IPS DF 6.9 (cell line): ENCODE data around the gene CAMTA1.

ENCODE experiments used
- DNase-seq: peaks from one replicate; pipeline ENCODE4 v3.0.0-alpha.2; 2013; ENCODE audit warnings: low read depth, low spot score
- H3K27ac ChIP-seq: one replicate; pipeline ENCODE4 v1.5.1; 2013; ENCODE audit warnings: low read length, control low read depth
- H3K27me3 ChIP-seq: 2 replicates; pipeline ENCODE4 v1.6.1; 2013; ENCODE audit warnings: mild to moderate bottlenecking, low read length; ENCODE audit not compliant: control insufficient read depth, insufficient read depth
- H3K36me3 ChIP-seq: 2 replicates; pipeline ENCODE4 v1.6.1; 2013; ENCODE audit warnings: low read length; ENCODE audit not compliant: control insufficient read depth, insufficient read depth
- H3K4me1 ChIP-seq: 2 replicates; pipeline ENCODE4 v1.6.1; 2013; ENCODE audit warnings: low read length; ENCODE audit not compliant: control insufficient read depth, insufficient read depth
- H3K4me3 ChIP-seq: 2 replicates; pipeline ENCODE4 v1.5.1; 2013; ENCODE audit warnings: mild to moderate bottlenecking, low read length
- H3K9me3 ChIP-seq: 2 replicates; pipeline ENCODE4 v1.6.1; 2013; ENCODE audit warnings: low read length, inconsistent platforms; ENCODE audit not compliant: control insufficient read depth, insufficient read depth
- WGBS: extraction: QIAGEN DNeasy Blood & Tissue Kit; methylation state at CpG from one replicate; pipeline ENCODE4 v1.1.7; 2013; ENCODE audit warnings: mixed read lengths, missing lambda C conversion rate; ENCODE audit not compliant: insufficient read length, insufficient coverage; 5-methylcytosine and 5-hydroxymethylcytosine counted together

CAMTA1 gene

DNA sequence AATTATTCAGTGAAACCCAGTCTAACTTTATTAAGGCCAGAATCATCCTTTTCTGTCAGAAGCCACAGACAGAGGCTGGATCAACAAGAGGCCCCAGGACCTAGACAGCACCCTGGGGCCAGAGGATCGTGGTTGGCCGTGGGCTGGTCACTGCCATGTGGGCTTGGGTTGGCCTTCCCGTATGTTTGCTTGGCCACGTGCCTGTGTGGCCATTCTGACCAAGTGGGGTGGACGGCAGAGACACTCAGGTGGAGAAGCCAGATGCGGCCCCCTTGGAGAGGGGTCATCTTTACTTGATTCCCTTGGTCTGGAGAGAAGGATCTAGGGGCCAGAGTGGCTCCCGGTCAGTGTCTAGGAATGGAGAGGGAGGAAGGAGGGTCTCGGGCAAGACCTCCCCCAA is 327.9 kb downstream of the CAMTA1 start:
- Histone ChIP-seq H3K27ac (no peak overlapping the region), H3K4me1 (no peaks in the 10 kb centered on the region), H3K36me3 (no peaks in the 10 kb centered on the region), H3K4me3 (no peak overlapping the region), H3K9me3 (no peaks in the 10 kb centered on the region), H3K27me3 (no peaks in the 10 kb centered on the region)
- DNase-seq, result no peak
- WGBS, result no CpG with 5 or more reads among the region's 8 CpGs

DNA sequence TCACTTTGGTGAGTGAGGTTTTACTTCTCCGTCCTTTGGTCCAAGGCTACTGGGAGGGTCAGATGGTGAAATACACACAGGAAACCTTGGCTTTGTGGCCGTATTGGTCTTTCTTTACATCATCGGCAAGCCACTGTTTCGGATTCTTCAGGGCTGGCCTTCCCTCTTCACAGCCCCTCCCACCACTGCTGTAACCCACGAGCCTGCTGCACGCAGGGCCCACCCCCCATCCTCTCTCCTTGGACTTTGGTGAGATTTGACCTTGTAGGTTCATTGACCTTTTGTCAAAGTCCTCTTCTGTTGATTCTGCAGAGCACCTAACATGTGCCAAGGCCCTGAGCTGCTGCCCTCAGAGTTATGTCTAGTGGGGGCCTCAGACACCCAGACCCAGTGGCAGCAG is 328.6 kb downstream of the CAMTA1 start:
- no peaks in the 10 kb centered on the region for H3K27me3 ChIP-seq
- no peak for DNase-seq
- no peaks in the 10 kb centered on the region for H3K4me1 ChIP-seq
- no peaks in the 10 kb centered on the region for H3K9me3 ChIP-seq
- no peak overlapping the region for H3K27ac ChIP-seq
- H3K36me3 ChIP-seq, result no peaks in the 10 kb centered on the region
- WGBS, result no CpG with 5 or more reads among the region's 6 CpGs
- no peak overlapping the region for H3K4me3 ChIP-seq

DNA sequence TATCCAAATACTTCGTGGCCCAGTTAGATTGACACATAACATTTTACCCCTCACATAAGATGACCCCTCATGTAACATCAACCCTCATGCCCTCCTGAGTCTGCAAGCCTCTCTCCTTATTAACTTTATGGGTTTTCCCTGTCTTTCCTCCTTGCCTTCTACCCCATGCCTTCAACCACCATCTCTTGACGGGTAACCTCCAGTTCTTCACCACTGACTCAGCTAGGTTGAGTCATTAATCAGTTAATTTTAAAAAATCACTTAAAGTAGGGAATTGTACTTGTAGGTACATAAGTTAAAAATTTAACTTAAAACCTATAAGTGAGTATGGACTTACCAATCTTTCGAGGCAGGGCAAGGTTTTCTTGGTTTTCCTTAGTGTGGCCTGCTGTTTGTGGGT is 330.7 kb downstream of the CAMTA1 start:
- no peaks in the 10 kb centered on the region for H3K36me3 ChIP-seq
- H3K9me3 ChIP-seq, result no peaks in the 10 kb centered on the region
- no CpG with 5 or more reads among the region's 3 CpGs for WGBS
- no peak overlapping the region for H3K27ac ChIP-seq
- DNase-seq, result no peak
- no peak overlapping the region for H3K4me3 ChIP-seq
- H3K27me3 ChIP-seq, result no peaks in the 10 kb centered on the region
- no peaks in the 10 kb centered on the region for H3K4me1 ChIP-seq

DNA sequence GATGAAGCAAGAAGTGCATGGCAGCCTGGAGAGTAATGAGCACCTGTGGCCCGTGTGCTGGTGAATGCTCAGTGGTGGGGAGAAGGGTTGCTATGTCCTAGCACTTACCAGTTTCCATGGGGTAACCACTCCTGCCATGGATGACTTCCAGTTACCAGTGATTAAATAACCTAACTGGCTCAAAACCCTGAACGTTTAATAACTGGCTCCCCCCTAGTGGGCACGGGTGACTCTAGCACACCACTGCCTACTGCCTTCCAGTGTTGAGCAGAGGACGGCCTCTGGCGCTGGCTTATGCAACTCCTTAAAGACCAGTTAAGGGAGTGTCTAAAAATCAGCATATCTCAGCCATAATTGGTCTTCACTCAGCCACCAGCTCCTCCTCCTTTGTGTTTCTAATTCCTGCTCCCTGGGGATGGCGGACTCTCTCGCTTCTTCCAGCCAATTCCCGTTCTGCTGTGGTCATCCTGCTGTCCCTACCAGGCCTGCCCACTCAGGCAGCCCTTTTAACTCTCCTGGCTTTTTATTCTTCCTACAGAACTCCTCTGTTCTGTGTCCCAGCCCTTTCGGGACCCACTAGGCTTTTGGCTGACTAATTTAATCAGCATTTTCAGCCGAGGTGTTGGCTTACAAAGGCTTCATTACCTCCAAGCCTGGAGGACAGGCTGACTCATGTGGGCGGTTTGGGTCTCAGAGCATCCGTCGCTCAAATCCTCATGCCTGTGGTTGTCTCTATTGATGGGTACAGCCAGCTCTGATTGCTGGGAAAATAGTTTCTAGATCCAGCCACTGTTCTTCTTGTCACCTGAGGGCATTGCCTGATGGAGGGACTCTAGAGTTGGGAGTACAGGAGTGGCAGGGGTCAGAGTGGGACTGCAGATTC is 332.4 kb downstream of the CAMTA1 start:
- H3K27me3 ChIP-seq, result no peaks in the 10 kb centered on the region
- no peaks in the 10 kb centered on the region for H3K9me3 ChIP-seq
- DNase-seq, result peak; percentile 33
- no peak overlapping the region for H3K4me3 ChIP-seq
- no peaks in the 10 kb centered on the region for H3K4me1 ChIP-seq
- no CpG with 5 or more reads among the region's 13 CpGs for WGBS
- no peak overlapping the region for H3K27ac ChIP-seq
- H3K36me3 ChIP-seq, result no peaks in the 10 kb centered on the region

DNA sequence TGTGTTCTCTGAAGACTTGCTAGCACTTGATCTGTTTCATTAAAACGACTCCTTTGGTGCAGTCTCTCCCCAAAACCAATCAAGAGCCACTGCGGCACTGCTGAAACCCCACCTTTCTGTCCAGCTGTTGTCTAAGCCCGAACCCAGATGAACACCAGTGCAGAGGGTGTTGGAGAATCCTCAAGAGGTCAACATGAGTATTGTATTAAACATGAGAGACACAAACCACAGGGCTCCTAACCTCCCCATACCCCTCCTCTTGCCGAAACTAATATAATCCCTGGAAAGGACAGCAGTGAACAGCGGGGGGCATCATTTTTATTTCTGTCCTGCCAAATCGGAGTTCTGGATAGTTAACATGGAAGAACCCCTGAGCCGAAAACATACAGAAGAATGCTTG is 333.9 kb downstream of the CAMTA1 start:
- Histone ChIP-seq H3K36me3 (no peaks in the 10 kb centered on the region), H3K27ac (no peak overlapping the region), H3K9me3 (no peaks in the 10 kb centered on the region), H3K4me3 (no peak overlapping the region), H3K27me3 (no peaks in the 10 kb centered on the region), H3K4me1 (no peaks in the 10 kb centered on the region)
- WGBS, result no CpG with 5 or more reads among the region's 7 CpGs
- DNase-seq, result no peak

DNA sequence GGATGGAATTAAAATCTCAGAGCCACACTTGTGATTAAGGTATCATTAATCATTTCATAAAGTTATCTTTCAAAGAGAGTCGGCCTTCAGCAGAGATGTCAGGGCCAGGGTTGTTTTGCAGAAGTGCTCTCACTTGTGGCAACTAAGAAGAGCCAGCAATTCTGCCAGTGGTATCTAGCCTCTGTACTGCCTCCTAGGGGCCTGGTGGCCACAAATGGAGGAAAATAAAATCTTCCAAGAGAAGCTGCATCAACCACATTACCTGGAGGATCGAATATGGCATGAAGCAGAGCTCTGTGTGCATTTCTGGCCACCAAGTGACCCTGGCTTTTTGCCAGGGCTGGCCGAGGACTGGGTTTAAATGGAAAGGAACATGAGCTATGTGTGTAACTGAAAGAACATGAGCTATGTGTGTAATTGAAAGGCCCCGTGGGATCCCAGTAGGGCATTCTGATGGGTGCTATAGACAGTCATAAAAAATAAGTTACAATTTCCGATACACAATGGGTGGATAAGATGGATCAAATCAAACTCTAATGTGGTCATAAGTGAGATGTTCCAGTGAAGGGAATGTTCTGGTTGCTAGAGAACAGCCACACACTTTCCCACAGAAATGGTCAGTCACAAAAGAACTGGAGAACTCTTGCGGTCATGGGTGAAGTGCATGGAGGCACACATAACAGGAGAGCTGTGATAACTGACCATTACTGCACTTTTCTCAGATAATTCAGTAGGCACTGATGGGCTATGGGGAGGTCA is 335.8 kb downstream of the CAMTA1 start:
- Histone ChIP-seq H3K36me3 (no peaks in the 10 kb centered on the region), H3K9me3 (no peaks in the 10 kb centered on the region), H3K27ac (no peak overlapping the region), H3K4me1 (no peaks in the 10 kb centered on the region), H3K4me3 (no peak overlapping the region), H3K27me3 (no peaks in the 10 kb centered on the region)
- DNase-seq, result no peak
- no CpG with 5 or more reads among the region's 6 CpGs for WGBS

DNA sequence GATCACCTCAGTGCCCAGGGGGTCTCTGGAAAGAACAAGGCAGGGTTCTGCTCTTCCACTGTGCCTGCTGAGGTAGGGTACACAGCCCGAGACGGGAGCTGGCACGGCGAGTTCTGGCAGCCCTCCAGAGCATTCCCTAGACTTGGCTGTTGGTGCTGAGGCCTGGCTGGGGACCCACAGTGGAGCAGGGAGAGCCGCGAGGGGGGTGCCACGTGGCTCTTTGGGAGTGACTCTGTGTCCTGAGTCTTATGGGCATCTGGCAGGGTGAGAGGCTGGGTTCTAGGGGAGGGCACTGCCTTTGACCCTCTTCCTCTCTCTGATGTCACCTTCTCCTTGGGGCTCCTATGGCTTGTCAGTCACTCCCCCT is 336.4 kb downstream of the CAMTA1 start:
- Histone ChIP-seq H3K27me3 (no peaks in the 10 kb centered on the region), H3K4me1 (no peaks in the 10 kb centered on the region), H3K4me3 (no peak overlapping the region), H3K27ac (no peak overlapping the region), H3K36me3 (no peaks in the 10 kb centered on the region), H3K9me3 (no peaks in the 10 kb centered on the region)
- WGBS, result no CpG with 5 or more reads among the region's 7 CpGs
- DNase-seq, result no peak

DNA sequence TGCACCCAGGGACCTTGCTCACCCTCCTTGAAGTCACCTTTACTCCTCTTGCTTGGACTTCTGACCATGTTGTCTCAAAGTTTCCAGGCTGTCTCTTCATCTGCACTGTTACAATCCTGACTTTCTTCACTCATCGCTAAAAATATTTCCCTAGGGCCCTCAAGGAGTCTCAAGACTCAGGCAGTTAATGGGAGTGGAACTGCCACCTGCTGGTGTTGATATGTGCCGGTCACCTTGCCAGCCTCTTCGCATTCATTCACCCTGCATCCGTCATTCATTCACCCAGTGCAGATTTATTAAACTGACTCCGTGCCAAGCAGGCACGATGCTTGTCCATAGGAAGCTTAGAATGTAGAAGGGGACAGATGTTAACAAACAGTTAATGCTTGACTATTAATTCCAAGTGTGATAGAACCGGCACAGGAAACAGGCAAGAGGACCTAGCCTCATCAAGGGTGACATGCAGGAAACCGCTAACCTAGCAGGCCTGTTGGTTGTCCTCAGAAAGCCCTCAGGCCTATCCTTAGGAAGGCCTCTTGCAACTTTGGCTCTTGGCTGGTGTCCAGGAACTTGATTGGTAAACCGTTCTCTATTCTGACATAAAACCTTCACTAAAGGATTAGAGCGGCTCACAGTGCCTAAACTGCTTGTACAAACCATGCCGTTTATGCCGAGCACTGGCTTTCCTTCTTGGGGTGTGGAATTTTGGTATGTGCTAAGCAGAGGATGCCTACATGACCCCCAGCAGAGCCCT is 342.2 kb downstream of the CAMTA1 start:
- no peak overlapping the region for H3K4me3 ChIP-seq
- no peak for DNase-seq
- H3K9me3 ChIP-seq, result no peaks in the 10 kb centered on the region
- H3K27ac ChIP-seq, result no peak overlapping the region
- no peaks in the 10 kb centered on the region for H3K36me3 ChIP-seq
- no CpG with 5 or more reads among the region's 12 CpGs for WGBS
- no peaks in the 10 kb centered on the region for H3K27me3 ChIP-seq
- H3K4me1 ChIP-seq, result no peaks in the 10 kb centered on the region

DNA sequence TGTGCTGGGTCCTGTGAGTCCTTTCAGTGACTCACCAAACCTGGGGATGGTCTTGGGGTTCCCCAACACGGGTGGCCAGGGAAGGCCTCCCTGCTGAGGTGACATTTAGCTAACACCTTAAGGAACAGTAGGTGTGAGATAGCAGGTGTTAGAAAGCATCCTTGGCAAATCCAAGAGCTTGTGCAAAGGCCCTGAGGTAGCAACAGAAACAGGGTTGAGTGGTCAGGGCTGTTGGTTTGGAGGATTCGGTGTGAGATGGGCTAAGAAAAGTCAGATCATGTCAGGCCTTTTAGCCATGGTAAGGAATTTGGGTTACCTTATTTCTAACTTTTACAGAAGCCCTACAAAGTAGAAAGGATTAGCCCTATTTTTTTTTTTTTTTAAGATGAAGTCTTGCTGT is 343.0 kb downstream of the CAMTA1 start:
- Histone ChIP-seq H3K4me1 (no peaks in the 10 kb centered on the region), H3K27ac (no peak overlapping the region), H3K36me3 (no peaks in the 10 kb centered on the region), H3K9me3 (no peaks in the 10 kb centered on the region), H3K27me3 (no peaks in the 10 kb centered on the region), H3K4me3 (no peak overlapping the region)
- no CpG with 5 or more reads among the region's 2 CpGs for WGBS
- DNase-seq, result no peak

DNA sequence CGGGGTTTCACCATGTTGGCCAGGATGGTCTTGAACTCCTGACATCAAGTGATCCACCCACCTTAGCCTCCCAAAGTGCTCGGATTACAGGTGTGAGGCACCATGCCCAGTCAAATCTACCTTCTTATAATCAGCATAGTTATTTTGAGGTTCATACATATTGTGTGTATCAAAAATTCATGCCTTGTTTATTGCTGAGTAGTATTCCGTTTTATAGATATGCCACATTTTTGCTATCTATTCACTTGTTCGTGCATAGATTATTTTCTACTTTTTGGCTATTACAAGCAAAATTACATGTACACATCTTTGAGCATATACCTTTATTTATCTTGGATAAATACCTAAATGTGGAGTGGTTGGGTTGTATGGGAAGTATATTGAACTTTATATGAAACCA is 344.9 kb downstream of the CAMTA1 start:
- H3K27me3 ChIP-seq, result no peaks in the 10 kb centered on the region
- no peak overlapping the region for H3K4me3 ChIP-seq
- no CpG with 5 or more reads among the region's 4 CpGs for whole genome bisulfite sequencing
- no peaks in the 10 kb centered on the region for H3K36me3 ChIP-seq
- no peaks in the 10 kb centered on the region for H3K4me1 ChIP-seq
- DNase-seq, result no peak
- H3K9me3 ChIP-seq, result no peaks in the 10 kb centered on the region
- no peak overlapping the region for H3K27ac ChIP-seq
